Measurements from ENCODE around the gene SP5. TPM values are rescaled to one million over a fixed set of nuclear protein-coding genes. Genes with fewer than 3 reads are reported as not detected.

The SP5 gene
- total RNA-seq, 2 donors from 2014 or later: 0.33 TPM; not detected in 1

DNA sequence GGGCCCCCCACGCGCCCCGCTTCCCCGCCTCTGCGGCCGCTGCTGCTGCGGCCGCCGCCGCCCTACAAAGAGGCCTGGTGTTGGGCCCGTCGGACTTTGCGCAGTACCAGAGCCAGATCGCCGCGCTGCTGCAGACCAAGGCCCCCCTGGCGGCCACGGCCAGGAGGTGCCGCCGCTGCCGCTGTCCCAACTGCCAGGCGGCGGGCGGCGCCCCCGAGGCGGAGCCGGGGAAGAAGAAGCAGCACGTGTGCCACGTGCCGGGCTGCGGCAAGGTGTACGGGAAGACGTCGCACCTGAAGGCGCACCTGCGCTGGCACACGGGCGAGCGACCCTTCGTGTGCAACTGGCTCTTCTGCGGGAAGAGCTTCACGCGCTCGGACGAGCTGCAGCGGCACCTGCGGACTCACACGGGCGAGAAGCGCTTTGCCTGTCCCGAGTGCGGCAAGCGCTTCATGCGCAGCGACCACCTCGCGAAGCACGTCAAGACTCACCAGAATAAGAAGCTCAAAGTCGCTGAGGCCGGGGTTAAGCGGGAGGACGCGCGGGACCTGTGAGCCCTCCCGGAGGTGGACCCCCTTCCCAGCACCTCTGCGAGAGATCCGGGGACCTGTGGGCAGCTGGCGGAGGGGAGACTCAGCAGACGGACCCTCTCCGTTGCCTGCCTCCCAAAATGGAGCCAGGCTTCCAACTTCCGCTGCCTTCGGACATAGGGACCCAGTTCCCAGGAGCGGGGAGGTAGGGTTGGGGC is 1.9 kb downstream of the SP5 start:
- H3K9me3 ChIP-seq: no peaks in the 10 kb centered on the region
- TF ChIP-seq, protein P1, sequence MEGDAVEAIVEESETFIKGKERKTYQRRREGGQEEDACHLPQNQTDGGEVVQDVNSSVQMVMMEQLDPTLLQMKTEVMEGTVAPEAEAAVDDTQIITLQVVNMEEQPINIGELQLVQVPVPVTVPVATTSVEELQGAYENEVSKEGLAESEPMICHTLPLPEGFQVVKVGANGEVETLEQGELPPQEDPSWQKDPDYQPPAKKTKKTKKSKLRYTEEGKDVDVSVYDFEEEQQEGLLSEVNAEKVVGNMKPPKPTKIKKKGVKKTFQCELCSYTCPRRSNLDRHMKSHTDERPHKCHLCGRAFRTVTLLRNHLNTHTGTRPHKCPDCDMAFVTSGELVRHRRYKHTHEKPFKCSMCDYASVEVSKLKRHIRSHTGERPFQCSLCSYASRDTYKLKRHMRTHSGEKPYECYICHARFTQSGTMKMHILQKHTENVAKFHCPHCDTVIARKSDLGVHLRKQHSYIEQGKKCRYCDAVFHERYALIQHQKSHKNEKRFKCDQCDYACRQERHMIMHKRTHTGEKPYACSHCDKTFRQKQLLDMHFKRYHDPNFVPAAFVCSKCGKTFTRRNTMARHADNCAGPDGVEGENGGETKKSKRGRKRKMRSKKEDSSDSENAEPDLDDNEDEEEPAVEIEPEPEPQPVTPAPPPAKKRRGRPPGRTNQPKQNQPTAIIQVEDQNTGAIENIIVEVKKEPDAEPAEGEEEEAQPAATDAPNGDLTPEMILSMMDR (IDR thresholded peaks at IDR 0.05): peak; percentile 31 to 68
- H3K27ac ChIP-seq: no peak overlapping the region
- H3K4me1 ChIP-seq: peaks cover 0 to 46% of the 10 kb centered on the region in 2 donors
- DNase-seq (ENCODE audit: low spot score): no peak
- H3K36me3 ChIP-seq: no peaks in the 10 kb centered on the region
- H3K27me3 ChIP-seq: peaks cover 7 to 36% of the 10 kb centered on the region in 2 donors
- peak overlapping the region in 1 of 2 donors; percentile 52 for H3K4me3 ChIP-seq

- Histone ChIP-seq H3K4me1 (peaks cover 0 to 41% of the 10 kb centered on the region in 2 donors), H3K4me3 (no peak overlapping the region), H3K27ac (no peak overlapping the region), H3K27me3 (peaks cover 7 to 36% of the 10 kb centered on the region in 2 donors), H3K9me3 (no peaks in the 10 kb centered on the region), H3K36me3 (no peaks in the 10 kb centered on the region)
- TF ChIP-seq, protein P1 (IDR thresholded peaks at IDR 0.05): no peak
- DNase-seq (ENCODE audit: low spot score): no peak
Observed at GRCh38 chr2:170717599-170717963, 2.4 kb downstream of the SP5 start.

DNA sequence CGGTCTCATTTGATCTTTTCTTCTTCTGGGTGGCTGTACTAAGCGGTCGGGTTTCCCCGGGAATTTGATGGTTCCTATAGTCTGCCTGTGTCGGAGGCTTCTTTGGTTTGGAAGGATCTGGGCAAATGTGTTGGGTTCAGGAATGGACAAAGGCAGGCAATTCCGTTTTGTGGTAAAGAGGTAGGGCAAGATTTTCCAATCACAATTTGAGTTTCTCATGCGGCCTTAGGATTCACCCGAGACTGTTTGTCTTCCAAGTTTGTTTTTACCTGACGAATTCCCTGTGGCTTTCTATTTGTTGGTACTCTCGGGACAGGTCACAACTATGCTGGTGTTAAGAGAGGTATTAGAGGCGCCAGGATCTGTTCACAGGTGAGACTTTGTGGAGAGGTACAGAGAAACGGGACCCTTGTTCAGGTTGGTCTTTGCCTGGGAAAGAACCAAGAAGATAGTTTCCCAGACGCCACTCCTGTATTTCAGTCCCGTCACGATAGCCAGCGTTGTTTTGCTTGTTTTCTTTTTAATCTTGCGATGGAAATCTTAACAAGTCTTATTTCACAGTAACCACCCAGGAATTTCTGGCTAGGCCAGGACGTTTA is 3.0 kb downstream of the SP5 start:
- Histone ChIP-seq H3K4me3 (no peak overlapping the region), H3K27ac (no peak overlapping the region), H3K36me3 (no peaks in the 10 kb centered on the region), H3K9me3 (no peaks in the 10 kb centered on the region), H3K4me1 (peaks cover 0 to 41% of the 10 kb centered on the region in 2 donors), H3K27me3 (peaks cover 7 to 31% of the 10 kb centered on the region in 2 donors)
- no peak for DNase-seq (ENCODE audit: low spot score)
- TF ChIP-seq, protein P1 (IDR thresholded peaks at IDR 0.05): no peak

GRCh38 chr2:170719810-170720209 is 4.7 kb downstream of the SP5 start:
- H3K4me3 ChIP-seq: no peak overlapping the region
- no peaks in the 10 kb centered on the region for H3K36me3 ChIP-seq
- no peaks in the 10 kb centered on the region for H3K9me3 ChIP-seq
- peaks cover 0 to 26% of the 10 kb centered on the region in 2 donors for H3K4me1 ChIP-seq
- no peak overlapping the region for H3K27ac ChIP-seq
- no peak for DNase-seq (ENCODE audit: low spot score)
- peaks cover 7 to 19% of the 10 kb centered on the region in 2 donors for H3K27me3 ChIP-seq
- TF ChIP-seq, protein P1 (IDR thresholded peaks at IDR 0.05): no peak

DNA sequence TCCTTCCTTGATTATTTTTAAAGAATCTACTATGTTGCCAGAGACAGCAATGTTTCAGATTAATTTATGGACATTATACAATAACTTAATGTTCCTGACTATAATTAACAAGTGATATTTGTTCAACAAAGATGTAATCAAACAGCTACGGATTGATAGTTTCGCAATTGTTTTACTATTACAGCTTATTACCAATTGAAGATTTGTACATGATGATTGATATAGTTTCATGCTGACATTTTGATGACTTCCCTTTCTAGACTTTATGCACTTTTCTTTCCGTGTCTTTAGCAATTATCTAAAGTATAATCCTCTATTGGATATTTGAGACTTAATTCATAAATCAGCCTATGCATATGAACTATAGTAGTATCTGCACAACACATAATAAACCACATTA is 6.5 kb downstream of the SP5 start:
- H3K27me3 ChIP-seq: peaks cover 7 to 14% of the 10 kb centered on the region in 2 donors
- no peaks in the 10 kb centered on the region for H3K9me3 ChIP-seq
- TF ChIP-seq, protein P1 (IDR thresholded peaks at IDR 0.05): no peak

More for the DNA sequence above, 6.5 kb downstream of the SP5 start:
- Histone ChIP-seq H3K36me3 (no peaks in the 10 kb centered on the region), H3K4me1 (peaks cover 0 to 9% of the 10 kb centered on the region in 2 donors), H3K27ac (no peak overlapping the region), H3K4me3 (no peak overlapping the region)
- DNase-seq (ENCODE audit: low spot score): no peak
